Measurements from ENCODE around the gene SPART. TPM values are rescaled to one million over a fixed set of nuclear protein-coding genes. Genes with fewer than 3 reads are reported as not detected.

The SPART gene
- total and polyA plus RNA-seq, 2 of the 8 experiments (the other 6 are each of a cell fraction or from before 2014, with no cell fraction given): 27.2 to 74.1 TPM

GRCh38 chr13:36356058-36356457 lies 9.9 kb upstream of the SPART start:
- H2BK12ac ChIP-seq (ENCODE audit: low read depth, low read length): no peak overlapping the region
- H3K4me3 ChIP-seq (ENCODE audit: extremely low read depth in 1 of 4, insufficient read depth in 2 of 4, low read depth in 3 of 4, low read length in 4 of 4): no peak overlapping the region
- H2BK20ac ChIP-seq (ENCODE audit: low read length): no peak overlapping the region
- H4K8ac ChIP-seq (ENCODE audit: extremely low read depth, insufficient read depth, low read length): no peak overlapping the region
- TF ChIP-seq, protein P1, sequence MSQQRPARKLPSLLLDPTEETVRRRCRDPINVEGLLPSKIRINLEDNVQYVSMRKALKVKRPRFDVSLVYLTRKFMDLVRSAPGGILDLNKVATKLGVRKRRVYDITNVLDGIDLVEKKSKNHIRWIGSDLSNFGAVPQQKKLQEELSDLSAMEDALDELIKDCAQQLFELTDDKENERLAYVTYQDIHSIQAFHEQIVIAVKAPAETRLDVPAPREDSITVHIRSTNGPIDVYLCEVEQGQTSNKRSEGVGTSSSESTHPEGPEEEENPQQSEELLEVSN (IDR thresholded peaks at IDR 0.05): no peak
- TF ChIP-seq CREB1 (IDR thresholded peaks at IDR 0.05) (no peak), SP4 (IDR thresholded peaks at IDR 0.05; ENCODE audit: low read length) (no peak), TCF12 (IDR thresholded peaks at IDR 0.05; ENCODE audit: low read depth, low read length) (no peak), KDM1A (IDR thresholded peaks at IDR 0.05; ENCODE audit: borderline replicate concordance, low read length) (no peak), SUZ12 (IDR thresholded peaks at IDR 0.05; ENCODE audit: low read length) (no peak)
- no peak overlapping the region for H3K4ac ChIP-seq (replicated peaks; ENCODE audit: insufficient read length, low read depth, low read length)
- no peak overlapping the region for H4K5ac ChIP-seq (ENCODE audit: insufficient read length, low read depth, low read length)
- CTCF ChIA-PET (ENCODE audit: partially characterized antibody): interaction anchor here (1.7 kb wide), 1 partner anchor 9 kb away, joined by 7 read pairs; no protein-coding TSS in a partner anchor
- no peaks in the 10 kb centered on the region for H4K20me1 ChIP-seq (replicated peaks in 1 of 2; ENCODE audit: control insufficient read depth in 1 of 2, insufficient read depth in 2 of 2, low read length in 2 of 2)
- no peaks in the 10 kb centered on the region for H3K4me1 ChIP-seq (replicated peaks in 1 of 4; ENCODE audit: control insufficient read depth in 3 of 4, insufficient read depth in 4 of 4, low read length in 3 of 4)
- no peak overlapping the region for H3K18ac ChIP-seq (ENCODE audit: extremely low read depth, low read length)
- H3K9me3 ChIP-seq (ENCODE audit: insufficient read depth in 2 of 2, low read depth in 1 of 2, low read length in 1 of 2): no peaks in the 10 kb centered on the region
- H2AK5ac ChIP-seq (ENCODE audit: low read depth, low read length): no peak overlapping the region
- H3K23me2 ChIP-seq (ENCODE audit: low read depth, low read length): no peaks in the 10 kb centered on the region
- H2BK15ac ChIP-seq (ENCODE audit: low read length): no peak overlapping the region
- WGBS, 2 experiments (ENCODE audit: extremely low coverage in 1 of 2, insufficient coverage in 1 of 2, insufficient read length in 1 of 2, insufficient replicate concordance in 2 of 2, low coverage in 1 of 2, low lambda C conversion rate in 2 of 2, missing lambda C conversion rate in 1 of 2): 92% methylated on average over 7 of the region's 7 CpGs; no CpG with 5 or more reads in 1 of the 2 experiments
- H2BK5ac ChIP-seq (ENCODE audit: low read depth, low read length): no peak overlapping the region
- no peak overlapping the region for H3K14ac ChIP-seq (ENCODE audit: insufficient read length)
- POLR2A ChIA-PET (ENCODE audit: partially characterized antibody): no interaction called here
- H4K91ac ChIP-seq (replicated peaks; ENCODE audit: insufficient read length, low read length): no peak overlapping the region
- no peak overlapping the region for H3K4me2 ChIP-seq (ENCODE audit: insufficient read depth in 1 of 2, low read depth in 2 of 2, low read length in 2 of 2)
- H3K79me2 ChIP-seq (ENCODE audit: control insufficient read depth in 1 of 2, insufficient read depth in 2 of 2, low read length in 2 of 2): no peaks in the 10 kb centered on the region
- no peaks in the 10 kb centered on the region for H3K79me1 ChIP-seq (ENCODE audit: low read depth, low read length)
- no peak overlapping the region for H3K27ac ChIP-seq (ENCODE audit: low read depth, low read length)
- FAIRE-seq (no peak), DNase-seq (ENCODE audit: low read depth in 1 of 2, low spot score in 2 of 2) (no peak)
- H2AFZ ChIP-seq (ENCODE audit: low read length): no peak overlapping the region
- no peak overlapping the region for H3K56ac ChIP-seq (replicated peaks; ENCODE audit: insufficient read length, low read depth, low read length)
- 0 out of 7 replicates have a peak, but pooled peaks cover 0 to 2% (median 0%) of the 10 kb centered on the region in 4 experiments for H3K27me3 ChIP-seq (replicated peaks in 1 of 4; ENCODE audit: control insufficient read depth in 3 of 4, extremely low read depth in 1 of 4, insufficient read depth in 3 of 4, low read length in 3 of 4)
- H2BK120ac ChIP-seq (replicated peaks; ENCODE audit: low read depth, low read length): no peak overlapping the region
- no peak overlapping the region for H3K23ac ChIP-seq (ENCODE audit: insufficient read length)
- H3K36me3 ChIP-seq (ENCODE audit: control insufficient read depth in 2 of 4, insufficient read depth in 4 of 4, low read length in 3 of 4): no peaks in the 10 kb centered on the region; a peak in 1 of 8 replicates
- no peak overlapping the region for H3K9ac ChIP-seq (replicated peaks in 1 of 4; ENCODE audit: extremely low read depth in 1 of 4, low read depth in 3 of 4, low read length in 3 of 4)

Data from H1 (cell line).